GM23338 (cell line): ENCODE measurements around the gene RPS4Y1.

Experiments
- EZH2 ChIP-seq: fragments of 200-600 bp; sonication (generic); IDR thresholded peaks from one replicate; pipeline ENCODE4 v1.8.0; 2017; ENCODE audit warnings: antibody characterized with exemption, mild to moderate bottlenecking, low read depth; ENCODE audit not compliant: unreplicated experiment
- JUNB ChIP-seq: IDR thresholded peaks from one replicate; pipeline ENCODE4 v1.6.1; 2016; ENCODE audit warnings: antibody characterized with exemption; ENCODE audit not compliant: unreplicated experiment
- POLR2AphosphoS5 ChIP-seq: IDR thresholded peaks from 2 replicates; pipeline ENCODE4 v1.6.1; 2016; ENCODE audit warnings: antibody characterized with exemption, low read depth
- REST ChIP-seq: IDR thresholded peaks from one replicate; pipeline ENCODE4 v1.6.1; 2018; ENCODE audit warnings: antibody characterized with exemption; ENCODE audit not compliant: unreplicated experiment
- TF ChIP-seq, protein P1 (sequence below), 2 experiments: fragments of 200-600 bp in 1 of 2; sonication (generic) in 1 of 2; conservative IDR thresholded peaks; 2 replicates each; pipeline versions ENCODE4 v1.5.1 to v1.6.1; 2016 to 2017; ENCODE audit warnings: antibody characterized with exemption in 2 of 2, low read depth in 2 of 2, mild to moderate bottlenecking in 2 of 2, moderate library complexity in 1 of 2

DNA sequence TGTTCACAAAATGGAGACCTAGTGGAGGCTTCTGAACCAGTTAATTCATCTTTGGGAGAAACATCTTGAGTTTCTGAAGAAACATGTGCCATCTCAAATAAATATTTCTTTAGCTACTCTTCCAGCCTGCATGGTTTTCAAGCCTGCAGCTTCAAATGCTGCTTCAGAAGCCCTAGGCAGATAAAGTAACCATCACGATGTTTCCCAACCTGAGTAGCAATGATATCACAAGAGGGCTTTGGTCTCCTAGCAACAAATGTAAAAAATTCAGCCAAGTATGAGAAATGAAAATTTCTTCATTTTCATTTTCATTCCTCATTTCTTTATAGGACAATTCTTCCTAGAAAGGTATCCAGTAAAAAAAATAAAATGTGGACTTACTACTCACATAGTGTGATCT, 42.2 kb downstream of the RPS4Y1 start:
- TF ChIP-seq, protein P1, sequence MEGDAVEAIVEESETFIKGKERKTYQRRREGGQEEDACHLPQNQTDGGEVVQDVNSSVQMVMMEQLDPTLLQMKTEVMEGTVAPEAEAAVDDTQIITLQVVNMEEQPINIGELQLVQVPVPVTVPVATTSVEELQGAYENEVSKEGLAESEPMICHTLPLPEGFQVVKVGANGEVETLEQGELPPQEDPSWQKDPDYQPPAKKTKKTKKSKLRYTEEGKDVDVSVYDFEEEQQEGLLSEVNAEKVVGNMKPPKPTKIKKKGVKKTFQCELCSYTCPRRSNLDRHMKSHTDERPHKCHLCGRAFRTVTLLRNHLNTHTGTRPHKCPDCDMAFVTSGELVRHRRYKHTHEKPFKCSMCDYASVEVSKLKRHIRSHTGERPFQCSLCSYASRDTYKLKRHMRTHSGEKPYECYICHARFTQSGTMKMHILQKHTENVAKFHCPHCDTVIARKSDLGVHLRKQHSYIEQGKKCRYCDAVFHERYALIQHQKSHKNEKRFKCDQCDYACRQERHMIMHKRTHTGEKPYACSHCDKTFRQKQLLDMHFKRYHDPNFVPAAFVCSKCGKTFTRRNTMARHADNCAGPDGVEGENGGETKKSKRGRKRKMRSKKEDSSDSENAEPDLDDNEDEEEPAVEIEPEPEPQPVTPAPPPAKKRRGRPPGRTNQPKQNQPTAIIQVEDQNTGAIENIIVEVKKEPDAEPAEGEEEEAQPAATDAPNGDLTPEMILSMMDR (conservative IDR thresholded peaks at IDR 0.05; ENCODE audit: low read depth in 2 of 2): no peak
- TF ChIP-seq EZH2: no peak
- TF ChIP-seq REST: no peak
- no peak for TF ChIP-seq JUNB
- TF ChIP-seq POLR2AphosphoS5: no peak
